HCEC 1CT (cell line): Measurements from ENCODE around the gene LPIN2.

ENCODE experiments used
- DNase-seq: peaks from one replicate; pipeline ENCODE4 v3.0.0-alpha.2; 2017

Gene LPIN2

DNA sequence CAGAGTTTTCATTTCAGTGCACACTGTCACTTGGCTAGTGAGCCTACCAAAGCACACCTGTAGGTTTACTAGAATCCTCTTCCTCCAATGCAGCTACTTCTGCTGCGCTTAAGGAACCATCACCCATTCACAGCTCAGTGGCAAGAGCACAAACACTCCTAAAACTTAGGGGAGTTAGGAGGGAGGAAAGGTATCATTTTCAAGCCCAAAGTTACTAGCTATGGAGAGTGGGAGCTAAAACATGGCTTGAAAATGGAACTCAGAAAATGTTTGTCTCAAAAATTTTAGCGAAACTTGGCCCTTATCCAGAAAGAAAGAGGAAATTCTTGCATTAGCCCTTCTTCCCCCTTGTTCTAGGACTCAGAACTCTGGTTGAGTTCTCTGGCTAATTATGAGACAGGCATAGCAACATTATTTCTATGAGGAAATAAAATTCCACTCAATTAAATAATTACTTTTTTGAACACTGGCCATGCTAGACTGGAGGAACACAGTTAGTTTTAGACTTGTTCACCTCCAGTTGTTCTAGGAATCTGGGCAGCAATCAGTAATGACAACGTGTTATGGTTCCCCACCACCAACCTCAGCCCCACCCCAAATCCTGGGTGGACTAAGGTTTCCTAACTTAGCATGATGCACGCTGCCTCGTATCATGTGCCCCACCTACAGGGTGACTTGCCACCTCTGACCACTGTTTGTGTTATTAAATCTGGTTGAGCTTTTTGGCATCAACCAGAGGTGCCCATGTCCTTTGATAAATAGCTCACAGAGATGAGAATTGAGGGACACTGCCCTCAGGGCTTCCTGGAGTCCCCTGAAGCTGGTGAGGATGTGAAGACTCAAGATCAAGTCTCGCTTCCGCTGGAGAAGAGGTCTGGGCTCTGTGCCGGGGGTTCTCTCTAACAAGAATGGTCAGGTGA, 32.8 kb downstream of the LPIN2 start:
- no peak for DNase-seq

GRCh38 chr18:2979129-2979528, 33.8 kb downstream of the LPIN2 start:
- DNase-seq: peak; percentile 80

DNA sequence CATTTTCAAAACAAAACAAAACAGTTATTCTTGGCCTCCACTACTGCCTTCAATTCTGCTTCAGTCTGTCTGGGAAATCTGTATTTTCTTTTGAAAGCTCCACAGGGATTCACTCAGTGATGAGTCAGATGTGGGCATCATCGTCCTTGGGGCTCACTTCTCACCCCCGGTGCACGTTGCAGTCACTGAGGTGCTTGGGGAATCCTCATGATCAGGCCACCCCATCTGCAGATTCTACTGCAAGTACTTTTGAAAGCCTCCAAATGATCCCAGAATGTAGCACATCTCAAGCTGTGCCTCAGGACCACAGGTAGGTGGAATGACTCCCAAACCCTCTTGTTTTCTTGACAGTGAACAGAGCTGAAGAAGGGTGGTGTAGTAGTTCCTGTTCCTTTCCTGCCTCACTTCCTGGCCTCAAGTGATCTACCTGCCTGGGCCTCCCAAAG, 34.3 kb downstream of the LPIN2 start:
- DNase-seq: peak; percentile 79

GRCh38 chr18:2978208-2978607, 34.7 kb downstream of the LPIN2 start:
- DNase-seq: peak; percentile 35

GRCh38 chr18:2976218-2977132, 36.5 kb downstream of the LPIN2 start:
- no peak for DNase-seq

GRCh38 chr18:2974731-2975130, 38.2 kb downstream of the LPIN2 start:
- no peak for DNase-seq

- DNase-seq: no peak
These were observed 41.0 kb downstream of the LPIN2 start for GRCh38 chr18:2971741-2972552.

DNA sequence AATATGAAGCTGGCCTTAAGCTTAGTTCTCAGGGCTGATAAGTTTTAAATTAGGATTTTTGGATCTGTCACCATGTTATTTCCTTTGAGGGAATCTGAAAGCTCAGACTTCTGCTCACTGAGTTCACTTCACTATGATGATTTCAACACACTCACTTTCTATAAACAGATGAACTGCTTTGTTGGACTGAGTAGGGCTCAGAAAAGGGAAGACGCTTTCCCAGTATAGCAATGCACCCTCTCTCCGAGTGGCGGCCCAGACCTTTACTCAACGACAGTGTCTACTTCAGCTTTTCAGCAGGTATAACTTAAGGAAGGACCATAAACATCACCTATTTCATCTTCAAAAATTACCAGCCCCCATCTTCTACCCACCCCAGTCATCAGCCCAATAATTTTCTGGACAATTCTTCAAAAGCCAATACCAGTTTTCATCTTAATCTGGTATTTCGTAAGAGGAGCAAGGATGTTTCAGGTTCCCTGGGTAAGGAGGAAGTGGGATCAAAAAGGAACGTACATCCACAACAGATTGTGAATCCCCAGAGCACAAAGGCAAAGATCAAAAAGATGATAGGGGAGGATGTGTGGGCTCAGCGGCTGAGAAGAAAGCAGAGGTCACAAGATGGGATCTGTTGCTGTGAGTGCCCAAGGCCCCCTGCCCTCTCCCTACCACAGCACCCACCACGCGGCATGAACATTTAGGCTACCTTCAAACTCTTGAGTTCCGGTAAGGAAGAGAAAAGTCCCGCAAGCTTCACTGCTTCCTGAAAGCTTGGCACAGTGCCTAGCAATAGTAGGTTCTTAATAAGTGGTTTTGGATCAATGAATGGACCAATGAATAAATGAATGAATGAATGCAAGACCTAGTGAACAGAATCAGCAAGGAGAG, 41.9 kb downstream of the LPIN2 start:
- DNase-seq: no peak

GRCh38 chr18:2970344-2970743, 42.6 kb downstream of the LPIN2 start:
- no peak for DNase-seq

- no peak for DNase-seq
These were observed 43.2 kb downstream of the LPIN2 start for GRCh38 chr18:2969695-2970094.

DNA sequence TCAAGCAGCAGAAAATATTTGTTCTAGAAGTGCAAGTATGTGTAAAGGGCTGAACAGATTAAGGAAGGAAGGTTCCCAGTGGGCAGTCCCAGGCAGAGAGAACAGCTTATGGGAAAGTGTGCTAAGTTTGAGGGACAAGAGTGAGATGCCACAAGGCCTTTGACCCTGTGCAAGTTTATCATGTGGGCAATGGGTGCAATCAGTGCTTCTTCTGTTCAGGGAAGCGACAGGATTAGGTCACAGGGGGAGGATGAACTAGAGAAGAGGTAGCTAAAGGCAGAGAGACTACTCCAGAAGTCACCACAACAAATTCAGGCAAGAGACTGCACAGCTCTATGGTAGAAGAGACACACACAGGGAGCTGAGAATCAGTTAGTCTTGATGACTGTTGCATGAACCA, 44.3 kb downstream of the LPIN2 start:
- no peak for DNase-seq

DNA sequence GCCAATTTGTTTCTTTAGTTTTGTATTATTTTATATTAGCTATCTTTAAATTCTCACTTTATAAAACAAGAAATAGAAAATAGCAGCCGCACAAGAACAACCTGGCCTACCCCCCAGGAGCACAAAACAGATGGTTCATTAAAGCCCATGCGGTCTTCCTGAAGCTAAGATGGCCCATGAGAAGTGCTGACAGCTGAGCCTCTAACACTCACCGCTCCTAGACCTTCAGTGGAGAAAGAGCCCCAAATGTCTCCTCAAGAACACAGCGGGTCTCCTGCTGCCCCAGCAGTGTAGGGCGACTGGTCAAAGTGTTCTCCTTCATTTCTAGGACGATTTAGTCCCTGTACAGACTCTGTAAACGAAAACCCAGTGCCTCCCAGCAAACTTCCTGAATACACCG, 45.1 kb downstream of the LPIN2 start:
- no peak for DNase-seq

DNA sequence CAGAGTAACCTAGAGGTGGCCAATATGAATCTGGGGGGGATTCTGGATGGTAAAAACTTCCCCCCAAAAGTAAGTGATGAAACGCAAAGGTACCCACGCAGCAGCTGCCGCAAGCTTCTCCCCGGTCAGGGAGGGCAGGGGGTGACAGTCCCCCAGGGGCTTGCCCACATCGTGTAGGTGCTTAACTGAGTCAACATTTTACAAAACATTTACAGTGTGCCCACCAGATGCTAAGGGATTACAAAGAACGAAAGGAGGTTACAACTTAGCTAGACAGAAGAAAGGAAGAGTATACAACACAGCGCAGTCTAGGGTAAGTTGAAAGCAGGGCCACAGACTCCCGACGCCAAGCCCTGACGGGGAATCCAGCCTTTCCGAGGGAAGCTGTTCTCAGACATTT, 45.6 kb downstream of the LPIN2 start:
- no peak for DNase-seq

GRCh38 chr18:2966560-2966959, 46.4 kb downstream of the LPIN2 start:
- no peak for DNase-seq

- DNase-seq: no peak
These were observed 47.1 kb downstream of the LPIN2 start for GRCh38 chr18:2965797-2966196.

- no peak for DNase-seq
These were observed 48.5 kb downstream of the LPIN2 start for GRCh38 chr18:2964361-2965010.
